ENCODE measurements around the gene SPTLC3.

The SPTLC3 gene

GRCh38 chr20:13174402-13174801 lies 165.6 kb downstream of the SPTLC3 start:
- no peak overlapping the region for H3K4me3 ChIP-seq (ENCODE audit: low read depth, low read length)

GRCh38 chr20:13180986-13181889 lies 172.5 kb downstream of the SPTLC3 start:
- H3K4me3 ChIP-seq (ENCODE audit: low read depth, low read length), result no peak overlapping the region

GRCh38 chr20:13183005-13183404 lies 174.2 kb downstream of the SPTLC3 start:
- no peak overlapping the region for H3K4me3 ChIP-seq (ENCODE audit: low read depth, low read length)

- H3K4me3 ChIP-seq (ENCODE audit: low read depth, low read length), result no peak overlapping the region
Measured at GRCh38 chr20:13186043-13186774, 177.4 kb downstream of the SPTLC3 start.

- H3K4me3 ChIP-seq (ENCODE audit: low read depth, low read length), result no peak overlapping the region
Measured at GRCh38 chr20:13187899-13188298, 179.1 kb downstream of the SPTLC3 start.

- no peak overlapping the region for H3K4me3 ChIP-seq (ENCODE audit: low read depth, low read length)
Measured at GRCh38 chr20:13199279-13199678, 190.5 kb downstream of the SPTLC3 start.

- no peak overlapping the region for H3K4me3 ChIP-seq (ENCODE audit: low read depth, low read length)
Measured at GRCh38 chr20:13200767-13201500, 192.2 kb downstream of the SPTLC3 start.

- H3K4me3 ChIP-seq (ENCODE audit: low read depth, low read length), result no peak overlapping the region
Measured at GRCh38 chr20:13202565-13202964, 193.8 kb downstream of the SPTLC3 start.

- no peak overlapping the region for H3K4me3 ChIP-seq (ENCODE audit: low read depth, low read length)
Measured at GRCh38 chr20:13205425-13205824, 196.7 kb downstream of the SPTLC3 start.

- H3K4me3 ChIP-seq (ENCODE audit: low read depth, low read length), result no peak overlapping the region
Measured at GRCh38 chr20:13205848-13206434, 197.2 kb downstream of the SPTLC3 start.

- no peak overlapping the region for H3K4me3 ChIP-seq (ENCODE audit: low read depth, low read length)
Measured at GRCh38 chr20:13207016-13207415, 198.2 kb downstream of the SPTLC3 start.

- H3K4me3 ChIP-seq (ENCODE audit: low read depth, low read length), result no peak overlapping the region
Measured at GRCh38 chr20:13211956-13212618, 203.3 kb downstream of the SPTLC3 start.

GRCh38 chr20:13212750-13213149 lies 204.0 kb downstream of the SPTLC3 start:
- H3K4me3 ChIP-seq (ENCODE audit: low read depth, low read length), result no peak overlapping the region

- no peak overlapping the region for H3K4me3 ChIP-seq (ENCODE audit: low read depth, low read length)
Measured at GRCh38 chr20:13213335-13213734, 204.6 kb downstream of the SPTLC3 start.

- H3K4me3 ChIP-seq (ENCODE audit: low read depth, low read length), result no peak overlapping the region
Measured at GRCh38 chr20:13216533-13216932, 207.8 kb downstream of the SPTLC3 start.

Measured in iPS-11a (cell line).